ENCODE data around the gene RASD1. TPM values are rescaled to one million over a fixed set of nuclear protein-coding genes. Genes with fewer than 3 reads are reported as not detected.

The RASD1 gene
- total and polyA plus RNA-seq, 4 donors: 0.89 to 46.7 (median 14.7) TPM

DNA sequence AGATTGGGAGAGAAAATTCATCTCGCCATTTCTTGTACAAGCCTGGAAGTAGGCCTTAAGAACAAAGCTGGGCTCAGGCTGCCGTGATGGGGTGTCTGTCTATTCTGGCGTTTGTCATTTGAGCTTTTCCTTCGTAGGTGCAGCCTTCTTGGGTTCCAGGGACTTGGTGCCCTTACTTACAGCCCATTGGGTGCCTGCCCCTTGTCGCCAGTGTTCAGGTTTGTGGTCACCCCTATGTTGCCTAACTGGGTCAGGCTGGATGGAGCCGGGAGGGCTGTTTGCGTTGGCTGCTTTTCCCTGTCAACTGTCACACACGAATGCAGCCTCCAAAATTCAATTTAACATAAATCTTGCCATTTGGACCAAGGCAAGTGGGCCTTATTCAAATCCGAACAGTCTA, 43.1 kb downstream of the RASD1 start:
- DNase-seq (ENCODE audit: low spot score): no peak
- H3K36me3 ChIP-seq (ENCODE audit: control insufficient read depth in 4 of 4, insufficient read depth in 3 of 4, low read depth in 1 of 4, low read length in 3 of 4): no peaks in the 10 kb centered on the region
- no peaks in the 10 kb centered on the region for H3K27me3 ChIP-seq (ENCODE audit: control insufficient read depth in 4 of 4, insufficient read depth in 4 of 4, low read length in 3 of 4)
- no peak overlapping the region for H3K4me3 ChIP-seq (ENCODE audit: low read depth in 1 of 3, low read length in 3 of 3)
- peaks cover 0 to 2% (median 0%) of the 10 kb centered on the region in 4 donors for H3K4me1 ChIP-seq (ENCODE audit: control insufficient read depth in 4 of 4, insufficient read depth in 4 of 4, low read length in 3 of 4)
- H3K9me3 ChIP-seq (ENCODE audit: control insufficient read depth in 4 of 4, low read length in 3 of 4): no peaks in the 10 kb centered on the region
- WGBS: 71% methylated on average over 9 of the region's 9 CpGs
- TF ChIP-seq NR2F2 (IDR thresholded peaks at IDR 0.05): no peak
- TF ChIP-seq, protein P1, sequence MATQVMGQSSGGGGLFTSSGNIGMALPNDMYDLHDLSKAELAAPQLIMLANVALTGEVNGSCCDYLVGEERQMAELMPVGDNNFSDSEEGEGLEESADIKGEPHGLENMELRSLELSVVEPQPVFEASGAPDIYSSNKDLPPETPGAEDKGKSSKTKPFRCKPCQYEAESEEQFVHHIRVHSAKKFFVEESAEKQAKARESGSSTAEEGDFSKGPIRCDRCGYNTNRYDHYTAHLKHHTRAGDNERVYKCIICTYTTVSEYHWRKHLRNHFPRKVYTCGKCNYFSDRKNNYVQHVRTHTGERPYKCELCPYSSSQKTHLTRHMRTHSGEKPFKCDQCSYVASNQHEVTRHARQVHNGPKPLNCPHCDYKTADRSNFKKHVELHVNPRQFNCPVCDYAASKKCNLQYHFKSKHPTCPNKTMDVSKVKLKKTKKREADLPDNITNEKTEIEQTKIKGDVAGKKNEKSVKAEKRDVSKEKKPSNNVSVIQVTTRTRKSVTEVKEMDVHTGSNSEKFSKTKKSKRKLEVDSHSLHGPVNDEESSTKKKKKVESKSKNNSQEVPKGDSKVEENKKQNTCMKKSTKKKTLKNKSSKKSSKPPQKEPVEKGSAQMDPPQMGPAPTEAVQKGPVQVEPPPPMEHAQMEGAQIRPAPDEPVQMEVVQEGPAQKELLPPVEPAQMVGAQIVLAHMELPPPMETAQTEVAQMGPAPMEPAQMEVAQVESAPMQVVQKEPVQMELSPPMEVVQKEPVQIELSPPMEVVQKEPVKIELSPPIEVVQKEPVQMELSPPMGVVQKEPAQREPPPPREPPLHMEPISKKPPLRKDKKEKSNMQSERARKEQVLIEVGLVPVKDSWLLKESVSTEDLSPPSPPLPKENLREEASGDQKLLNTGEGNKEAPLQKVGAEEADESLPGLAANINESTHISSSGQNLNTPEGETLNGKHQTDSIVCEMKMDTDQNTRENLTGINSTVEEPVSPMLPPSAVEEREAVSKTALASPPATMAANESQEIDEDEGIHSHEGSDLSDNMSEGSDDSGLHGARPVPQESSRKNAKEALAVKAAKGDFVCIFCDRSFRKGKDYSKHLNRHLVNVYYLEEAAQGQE (IDR thresholded peaks at IDR 0.05): no peak
- no peak overlapping the region for H3K9ac ChIP-seq (ENCODE audit: low read depth in 1 of 2, low read length in 2 of 2)
- H3K27ac ChIP-seq (ENCODE audit: low read depth in 1 of 2, low read length in 2 of 2): no peak overlapping the region

DNA sequence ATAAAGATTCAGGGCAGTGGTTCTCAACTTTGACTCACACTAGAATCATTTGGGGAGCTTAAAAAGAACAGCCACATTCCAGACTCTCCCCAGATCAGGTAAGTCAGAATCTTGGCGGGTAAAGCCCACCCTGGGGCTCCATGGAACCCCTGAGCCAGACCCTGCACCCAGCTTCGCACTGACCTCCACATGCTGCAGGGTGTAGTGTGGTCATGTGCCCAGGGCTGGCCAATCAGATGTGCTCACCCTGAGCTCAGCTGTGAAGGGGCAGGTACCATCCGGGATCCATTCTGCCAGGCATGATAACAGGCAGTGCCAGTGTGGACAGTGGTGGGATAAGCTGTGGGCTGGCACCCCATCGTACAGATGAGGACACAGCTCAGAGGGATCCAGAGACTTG, 47.5 kb downstream of the RASD1 start:
- no peak for DNase-seq (ENCODE audit: low spot score)
- peaks cover 10 to 28% (median 17%) of the 10 kb centered on the region in 4 donors for H3K4me1 ChIP-seq (ENCODE audit: control insufficient read depth in 4 of 4, insufficient read depth in 4 of 4, low read length in 3 of 4)
- TF ChIP-seq, protein P2, sequence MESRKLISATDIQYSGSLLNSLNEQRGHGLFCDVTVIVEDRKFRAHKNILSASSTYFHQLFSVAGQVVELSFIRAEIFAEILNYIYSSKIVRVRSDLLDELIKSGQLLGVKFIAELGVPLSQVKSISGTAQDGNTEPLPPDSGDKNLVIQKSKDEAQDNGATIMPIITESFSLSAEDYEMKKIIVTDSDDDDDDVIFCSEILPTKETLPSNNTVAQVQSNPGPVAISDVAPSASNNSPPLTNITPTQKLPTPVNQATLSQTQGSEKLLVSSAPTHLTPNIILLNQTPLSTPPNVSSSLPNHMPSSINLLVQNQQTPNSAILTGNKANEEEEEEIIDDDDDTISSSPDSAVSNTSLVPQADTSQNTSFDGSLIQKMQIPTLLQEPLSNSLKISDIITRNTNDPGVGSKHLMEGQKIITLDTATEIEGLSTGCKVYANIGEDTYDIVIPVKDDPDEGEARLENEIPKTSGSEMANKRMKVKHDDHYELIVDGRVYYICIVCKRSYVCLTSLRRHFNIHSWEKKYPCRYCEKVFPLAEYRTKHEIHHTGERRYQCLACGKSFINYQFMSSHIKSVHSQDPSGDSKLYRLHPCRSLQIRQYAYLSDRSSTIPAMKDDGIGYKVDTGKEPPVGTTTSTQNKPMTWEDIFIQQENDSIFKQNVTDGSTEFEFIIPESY (IDR thresholded peaks at IDR 0.05): no peak
- TF ChIP-seq HNF4G (IDR thresholded peaks at IDR 0.05) (no peak), TAF1 (conservative IDR thresholded peaks at IDR 0.05) (no peak), FOXA2 (IDR thresholded peaks at IDR 0.05) (no peak), SP1 (IDR thresholded peaks at IDR 0.05) (no peak), NR2F2 (IDR thresholded peaks at IDR 0.05) (no peak), RAD21 (IDR thresholded peaks at IDR 0.05) (no peak), RXRA (IDR thresholded peaks at IDR 0.05) (no peak), YY1 (IDR thresholded peaks at IDR 0.05) (no peak)
- TF ChIP-seq, protein P1 (IDR thresholded peaks at IDR 0.05): no peak
- TF ChIP-seq, protein P3, sequence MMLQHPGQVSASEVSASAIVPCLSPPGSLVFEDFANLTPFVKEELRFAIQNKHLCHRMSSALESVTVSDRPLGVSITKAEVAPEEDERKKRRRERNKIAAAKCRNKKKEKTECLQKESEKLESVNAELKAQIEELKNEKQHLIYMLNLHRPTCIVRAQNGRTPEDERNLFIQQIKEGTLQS (IDR thresholded peaks at IDR 0.05): no peak
- TF ChIP-seq, protein P4, sequence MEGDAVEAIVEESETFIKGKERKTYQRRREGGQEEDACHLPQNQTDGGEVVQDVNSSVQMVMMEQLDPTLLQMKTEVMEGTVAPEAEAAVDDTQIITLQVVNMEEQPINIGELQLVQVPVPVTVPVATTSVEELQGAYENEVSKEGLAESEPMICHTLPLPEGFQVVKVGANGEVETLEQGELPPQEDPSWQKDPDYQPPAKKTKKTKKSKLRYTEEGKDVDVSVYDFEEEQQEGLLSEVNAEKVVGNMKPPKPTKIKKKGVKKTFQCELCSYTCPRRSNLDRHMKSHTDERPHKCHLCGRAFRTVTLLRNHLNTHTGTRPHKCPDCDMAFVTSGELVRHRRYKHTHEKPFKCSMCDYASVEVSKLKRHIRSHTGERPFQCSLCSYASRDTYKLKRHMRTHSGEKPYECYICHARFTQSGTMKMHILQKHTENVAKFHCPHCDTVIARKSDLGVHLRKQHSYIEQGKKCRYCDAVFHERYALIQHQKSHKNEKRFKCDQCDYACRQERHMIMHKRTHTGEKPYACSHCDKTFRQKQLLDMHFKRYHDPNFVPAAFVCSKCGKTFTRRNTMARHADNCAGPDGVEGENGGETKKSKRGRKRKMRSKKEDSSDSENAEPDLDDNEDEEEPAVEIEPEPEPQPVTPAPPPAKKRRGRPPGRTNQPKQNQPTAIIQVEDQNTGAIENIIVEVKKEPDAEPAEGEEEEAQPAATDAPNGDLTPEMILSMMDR (IDR thresholded peaks at IDR 0.05; ENCODE audit: low read depth, low read length, missing input control): no peak
- H3K4me3 ChIP-seq (ENCODE audit: low read depth in 1 of 3, low read length in 3 of 3): no peak overlapping the region
- 91% methylated on average over 4 of the region's 4 CpGs for WGBS
- no peaks in the 10 kb centered on the region for H3K27me3 ChIP-seq (ENCODE audit: control insufficient read depth in 4 of 4, insufficient read depth in 4 of 4, low read length in 3 of 4)
- no peak overlapping the region for H3K27ac ChIP-seq (ENCODE audit: low read depth in 1 of 2, low read length in 2 of 2)
- no peaks in the 10 kb centered on the region for H3K9me3 ChIP-seq (ENCODE audit: control insufficient read depth in 4 of 4, low read length in 3 of 4)
- no peaks in the 10 kb centered on the region for H3K36me3 ChIP-seq (ENCODE audit: control insufficient read depth in 4 of 4, insufficient read depth in 3 of 4, low read depth in 1 of 4, low read length in 3 of 4)
- H3K9ac ChIP-seq (ENCODE audit: low read depth in 1 of 2, low read length in 2 of 2): no peak overlapping the region

Data from liver (tissue), 9 donors.